RWPE1 (cell line): ENCODE data around the gene FOXP1.

Experiments used
- CTCF ChIA-PET: fragments of 350-600 bp; sonication (Branson Sonifier 250); formaldehyde crosslinking; extraction: SDS; loops from one replicate; lab custom pipeline; 2021; lab: Yijun Ruan, JAX
- POLR2A ChIA-PET: fragments of 400-600 bp; formaldehyde crosslinking; extraction: SDS; loops from one replicate; lab custom pipeline; 2020; ENCODE audit warnings: antibody characterized with exemption; ENCODE audit not compliant: low non-redundant PET; lab: Yijun Ruan, JAX
- DNase-seq: peaks from one replicate; pipeline ENCODE4 v3.0.0; 2012; ENCODE audit warnings: low spot score
- H3K27ac ChIP-seq: fragments of 450-650 bp; 2 replicates; pipeline ENCODE4 v1.5.1; 2017
- CTCF ChIP-seq: fragments of 450-650 bp; conservative IDR thresholded peaks from 2 replicates; pipeline ENCODE4 v1.5.1; 2017; ENCODE audit warnings: low read depth, mild to moderate bottlenecking

FOXP1 gene

GRCh38 chr3:71358243-71358642 lies 225.3 kb downstream of the FOXP1 start:
- no peak for TF ChIP-seq CTCF
- no peak for DNase-seq
- CTCF ChIA-PET = interaction anchor here (0.7 kb wide), 1 partner anchor 9 kb away, joined by 3 read pairs; no protein-coding TSS in a partner anchor
- H3K27ac ChIP-seq = no peak overlapping the region
- POLR2A ChIA-PET = no interaction called here

GRCh38 chr3:71356265-71356664 lies 227.3 kb downstream of the FOXP1 start:
- POLR2A ChIA-PET = no interaction called here
- no peak overlapping the region for H3K27ac ChIP-seq
- no peak for TF ChIP-seq CTCF
- DNase-seq = no peak
- CTCF ChIA-PET = interaction anchor here (0.6 kb wide), 1 partner anchor 347 kb away, joined by 3 read pairs; no protein-coding TSS in a partner anchor

GRCh38 chr3:71355862-71356261 lies 227.7 kb downstream of the FOXP1 start:
- POLR2A ChIA-PET = no interaction called here
- no peak overlapping the region for H3K27ac ChIP-seq
- no peak for TF ChIP-seq CTCF

GRCh38 chr3:71355037-71355436 lies 228.5 kb downstream of the FOXP1 start:
- H3K27ac ChIP-seq = no peak overlapping the region
- ChIA-PET POLR2A (no interaction called here), CTCF (interaction anchor here (0.6 kb wide), 1 partner anchor 58 kb away, joined by 4 read pairs; no protein-coding TSS in a partner anchor)
- DNase-seq = no peak
- no peak for TF ChIP-seq CTCF

More at GRCh38 chr3:71355862-71356261, 227.7 kb downstream of the FOXP1 start:
- no peak for DNase-seq
- CTCF ChIA-PET = interaction anchor here (0.6 kb wide), 1 partner anchor 347 kb away, joined by 3 read pairs; no protein-coding TSS in a partner anchor

- H3K27ac ChIP-seq = no peak overlapping the region
- CTCF ChIA-PET = interaction anchor here (0.6 kb wide), 1 partner anchor 149 kb away, joined by 3 read pairs; no protein-coding TSS in a partner anchor
- POLR2A ChIA-PET = no interaction called here
- TF ChIP-seq CTCF = no peak
- no peak for DNase-seq
Observed at GRCh38 chr3:71351403-71352149, 232.0 kb downstream of the FOXP1 start.

- ChIA-PET POLR2A (no interaction called here), CTCF (no interaction called here)
- DNase-seq = no peak
- no peak for TF ChIP-seq CTCF
- no peak overlapping the region for H3K27ac ChIP-seq
Observed at GRCh38 chr3:71350998-71351397, 232.5 kb downstream of the FOXP1 start.
